Astrocyte (in vitro differentiated cells and primary cell): ENCODE results near the gene TUBA8. TPM values are rescaled to one million over a fixed set of nuclear protein-coding genes. Genes with fewer than 3 reads are reported as not detected.
"Not testable (repeated sequence)": the region's sequence is repeated elsewhere in the genome, so short reads cannot be mapped to it uniquely, and the experiment has no call there.

Experiments
- DNase-seq: peaks from one replicate; pipeline ENCODE4 v3.0.0-alpha.2; 2010; ENCODE audit warnings: low read depth
- FAIRE-seq: peaks from 2 replicates; lab custom pipeline; 2011; peaks lifted over from hg19 to GRCh38; lab: Jason Lieb, UNC
- H2AFZ ChIP-seq: 2 replicates; pipeline ENCODE4 v1.6.0; 2012; ENCODE audit warnings: low read depth, low read length, inconsistent platforms
- H3K27ac ChIP-seq: 2 replicates; pipeline ENCODE4 v1.5.1; 2011; ENCODE audit warnings: low read depth, low read length, inconsistent platforms
- H3K27me3 ChIP-seq: 2 replicates; pipeline ENCODE4 v1.6.0; 2011; ENCODE audit warnings: low read length, inconsistent platforms; ENCODE audit not compliant: insufficient read depth
- H3K36me3 ChIP-seq: 2 replicates; pipeline ENCODE4 v1.5.1; 2011; ENCODE audit warnings: low read length, inconsistent platforms; ENCODE audit not compliant: insufficient read depth
- H3K4me1 ChIP-seq: 2 replicates; pipeline ENCODE4 v1.5.1; 2011; ENCODE audit warnings: low read length, inconsistent platforms; ENCODE audit not compliant: insufficient read depth
- H3K4me2 ChIP-seq: 2 replicates; pipeline ENCODE4 v1.6.0; 2012; ENCODE audit warnings: low read length, inconsistent platforms
- H3K4me3 ChIP-seq: 2 replicates; pipeline ENCODE4 v1.5.1; 2011; ENCODE audit warnings: low read depth, mild to moderate bottlenecking, low read length, inconsistent platforms; ENCODE audit not compliant: insufficient read depth
- H3K79me2 ChIP-seq: 2 replicates; pipeline ENCODE4 v1.6.0; 2012; ENCODE audit warnings: mild to moderate bottlenecking, low read length, inconsistent platforms; ENCODE audit not compliant: insufficient read depth
- H3K9ac ChIP-seq: 2 replicates; pipeline ENCODE4 v1.6.0; 2012; ENCODE audit warnings: mild to moderate bottlenecking, low read length, inconsistent platforms
- H3K9me3 ChIP-seq: 2 replicates; pipeline ENCODE4 v1.5.1; 2012; ENCODE audit warnings: low read depth, mild to moderate bottlenecking, low read length, inconsistent platforms; ENCODE audit not compliant: insufficient read depth
- H4K20me1 ChIP-seq: 2 replicates; pipeline ENCODE4 v1.6.0; 2012; ENCODE audit warnings: low read length, inconsistent platforms; ENCODE audit not compliant: insufficient read depth
- H3K27ac Mint-ChIP-seq: one replicate; pipeline ENCODE4 v1.8.0; 2021; ENCODE audit warnings: mild to moderate bottlenecking, mixed read lengths; ENCODE audit not compliant: unreplicated experiment
- H3K27me3 Mint-ChIP-seq: one replicate; pipeline ENCODE4 v1.8.0; 2021; ENCODE audit warnings: low read depth, mixed read lengths; ENCODE audit not compliant: unreplicated experiment
- H3K36me3 Mint-ChIP-seq: one replicate; pipeline ENCODE4 v1.8.0; 2021; ENCODE audit warnings: low read depth, mixed read lengths; ENCODE audit not compliant: unreplicated experiment
- H3K4me1 Mint-ChIP-seq: one replicate; pipeline ENCODE4 v1.8.0; 2021; ENCODE audit warnings: low read depth, mixed read lengths; ENCODE audit not compliant: unreplicated experiment
- H3K4me3 Mint-ChIP-seq: one replicate; pipeline ENCODE4 v1.8.0; 2021; ENCODE audit warnings: mild to moderate bottlenecking, moderate library complexity, mixed read lengths; ENCODE audit not compliant: unreplicated experiment
- H3K9me3 Mint-ChIP-seq: one replicate; pipeline ENCODE4 v1.8.0; 2021; ENCODE audit warnings: mild to moderate bottlenecking, mixed read lengths; ENCODE audit not compliant: unreplicated experiment
- total RNA-seq: library from RNA; stranded (reverse); gene quantifications from 2 replicates; pipeline ENCODE4 v1.2.1, GENCODE V29; 2021

The TUBA8 gene
- total RNA-seq, 1 donor from 2014 or later, result 0.79 TPM

GRCh38 chr22:18164584-18164983 is 54.0 kb downstream of the TUBA8 start:
- H3K4me3 Mint-ChIP-seq, H4K20me1 ChIP-seq, H3K4me1 Mint-ChIP-seq, H3K27me3 Mint-ChIP-seq, H3K9ac ChIP-seq, H3K36me3 ChIP-seq, H3K9me3 Mint-ChIP-seq, FAIRE-seq, H3K4me1 ChIP-seq, H3K27ac ChIP-seq, H3K27ac Mint-ChIP-seq, H3K9me3 ChIP-seq, H3K4me2 ChIP-seq, H2AFZ ChIP-seq, H3K79me2 ChIP-seq, H3K4me3 ChIP-seq, H3K27me3 ChIP-seq: not testable (repeated sequence)
- peak; percentile 46 for DNase-seq
- H3K36me3 Mint-ChIP-seq, result peaks cover 25% of the 10 kb centered on the region

GRCh38 chr22:18165356-18165755 is 54.7 kb downstream of the TUBA8 start:
- FAIRE-seq, H3K27ac ChIP-seq, H3K4me1 ChIP-seq, H3K79me2 ChIP-seq, H3K27me3 Mint-ChIP-seq, H3K27ac Mint-ChIP-seq, H3K9me3 ChIP-seq, H3K4me3 ChIP-seq, H3K4me2 ChIP-seq, H3K27me3 ChIP-seq, H3K4me3 Mint-ChIP-seq, H4K20me1 ChIP-seq, H3K36me3 ChIP-seq, DNase-seq, H3K4me1 Mint-ChIP-seq, H3K9ac ChIP-seq, H2AFZ ChIP-seq, H3K9me3 Mint-ChIP-seq: not testable (repeated sequence)
- H3K36me3 Mint-ChIP-seq, result peaks cover 25% of the 10 kb centered on the region

GRCh38 chr22:18170284-18170683 is 59.7 kb downstream of the TUBA8 start:
- peaks cover 28% of the 10 kb centered on the region for H3K36me3 Mint-ChIP-seq
- FAIRE-seq, H2AFZ ChIP-seq, H3K36me3 ChIP-seq, H3K9ac ChIP-seq, H3K4me2 ChIP-seq, H3K27me3 ChIP-seq, H4K20me1 ChIP-seq, H3K4me1 ChIP-seq, H3K27me3 Mint-ChIP-seq, H3K27ac Mint-ChIP-seq, H3K4me3 Mint-ChIP-seq, H3K9me3 ChIP-seq, H3K4me1 Mint-ChIP-seq, H3K9me3 Mint-ChIP-seq, DNase-seq, H3K4me3 ChIP-seq, H3K27ac ChIP-seq, H3K79me2 ChIP-seq: not testable (repeated sequence)

- not testable (repeated sequence) for H3K27me3 ChIP-seq, H3K36me3 ChIP-seq, H3K27me3 Mint-ChIP-seq, H3K4me1 ChIP-seq, H3K79me2 ChIP-seq, H3K27ac ChIP-seq, H3K4me1 Mint-ChIP-seq, H2AFZ ChIP-seq, H3K27ac Mint-ChIP-seq, H3K4me3 ChIP-seq, H3K9me3 ChIP-seq, H4K20me1 ChIP-seq, H3K4me3 Mint-ChIP-seq, H3K4me2 ChIP-seq, H3K9ac ChIP-seq, H3K9me3 Mint-ChIP-seq
- FAIRE-seq, result peak; percentile 81
- H3K36me3 Mint-ChIP-seq, result peaks cover 25% of the 10 kb centered on the region
- DNase-seq, result peak; percentile 53
Measured at GRCh38 chr22:18172203-18172602, 61.6 kb downstream of the TUBA8 start.

GRCh38 chr22:18172776-18173175 is 62.2 kb downstream of the TUBA8 start:
- H3K36me3 ChIP-seq, H3K4me1 ChIP-seq, H4K20me1 ChIP-seq, H3K4me3 ChIP-seq, H3K9ac ChIP-seq, H3K4me2 ChIP-seq, DNase-seq, H3K27ac Mint-ChIP-seq, H2AFZ ChIP-seq, H3K79me2 ChIP-seq, FAIRE-seq, H3K4me3 Mint-ChIP-seq, H3K9me3 Mint-ChIP-seq, H3K27me3 Mint-ChIP-seq, H3K27ac ChIP-seq, H3K27me3 ChIP-seq, H3K9me3 ChIP-seq, H3K4me1 Mint-ChIP-seq: not testable (repeated sequence)
- H3K36me3 Mint-ChIP-seq, result peaks cover 23% of the 10 kb centered on the region

- not testable (repeated sequence) for H3K36me3 ChIP-seq, H3K27ac Mint-ChIP-seq, H3K4me3 Mint-ChIP-seq, H3K4me1 Mint-ChIP-seq, H3K4me1 ChIP-seq, H3K9ac ChIP-seq, H3K27me3 Mint-ChIP-seq, H3K79me2 ChIP-seq, DNase-seq, H3K4me3 ChIP-seq, H4K20me1 ChIP-seq, H3K27ac ChIP-seq, H3K9me3 Mint-ChIP-seq, H3K4me2 ChIP-seq, FAIRE-seq, H3K27me3 ChIP-seq, H2AFZ ChIP-seq, H3K9me3 ChIP-seq
- peaks cover 17% of the 10 kb centered on the region for H3K36me3 Mint-ChIP-seq
Measured at GRCh38 chr22:18173441-18173840, 62.8 kb downstream of the TUBA8 start.
